ENCODE data around the gene TMEM208.

Gene TMEM208

DNA sequence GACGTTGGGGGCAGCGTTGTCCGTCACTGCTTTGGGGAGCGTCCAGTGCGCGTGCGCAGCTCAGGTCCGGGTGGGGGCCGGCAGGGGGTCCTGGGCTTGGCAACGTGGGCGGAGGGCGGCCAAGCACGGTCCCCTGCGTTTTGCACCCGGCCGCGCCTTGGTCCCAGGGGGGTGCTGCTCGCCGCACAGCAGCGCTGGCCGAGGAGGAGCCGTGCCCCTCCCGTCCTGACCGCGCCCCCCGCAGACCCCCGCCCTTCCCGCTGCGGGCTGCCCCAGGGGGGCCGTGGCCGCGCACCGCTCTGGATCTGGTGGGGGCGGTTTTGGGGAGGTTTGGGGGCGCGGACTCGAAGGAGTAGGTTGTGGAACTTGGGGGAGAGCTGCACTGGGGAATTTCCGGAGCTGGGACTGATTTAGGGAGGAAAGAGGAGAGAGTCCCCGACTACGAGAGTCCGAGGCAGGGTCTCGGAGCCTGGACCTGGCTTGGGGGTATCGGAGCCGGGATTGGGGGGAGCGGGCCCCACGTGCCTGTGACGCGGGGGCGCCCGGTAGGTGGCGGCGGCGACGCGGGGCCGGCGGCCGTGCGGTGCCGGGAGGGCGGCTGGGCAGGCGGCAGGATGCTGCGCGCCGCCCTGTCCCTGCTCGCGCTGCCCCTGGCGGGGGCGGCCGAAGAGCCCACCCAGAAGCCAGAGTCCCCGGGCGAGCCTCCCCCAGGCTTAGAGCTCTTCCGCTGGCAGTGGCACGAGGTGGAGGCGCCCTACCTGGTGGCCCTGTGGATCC, 21.7 kb downstream of the TMEM208 start, which contains the start of gene SLC9A5:
Gene SLC9A5, plus strand, starts transcription at position 579 of the 777 bp plus-strand sequence. Its CDS starts 36 bp downstream, at position 615.
- no peak for TF ChIP-seq POLR2AphosphoS5 (IDR thresholded peaks at IDR 0.05; ENCODE audit: low read depth, low read length)
- TF ChIP-seq, protein P1, sequence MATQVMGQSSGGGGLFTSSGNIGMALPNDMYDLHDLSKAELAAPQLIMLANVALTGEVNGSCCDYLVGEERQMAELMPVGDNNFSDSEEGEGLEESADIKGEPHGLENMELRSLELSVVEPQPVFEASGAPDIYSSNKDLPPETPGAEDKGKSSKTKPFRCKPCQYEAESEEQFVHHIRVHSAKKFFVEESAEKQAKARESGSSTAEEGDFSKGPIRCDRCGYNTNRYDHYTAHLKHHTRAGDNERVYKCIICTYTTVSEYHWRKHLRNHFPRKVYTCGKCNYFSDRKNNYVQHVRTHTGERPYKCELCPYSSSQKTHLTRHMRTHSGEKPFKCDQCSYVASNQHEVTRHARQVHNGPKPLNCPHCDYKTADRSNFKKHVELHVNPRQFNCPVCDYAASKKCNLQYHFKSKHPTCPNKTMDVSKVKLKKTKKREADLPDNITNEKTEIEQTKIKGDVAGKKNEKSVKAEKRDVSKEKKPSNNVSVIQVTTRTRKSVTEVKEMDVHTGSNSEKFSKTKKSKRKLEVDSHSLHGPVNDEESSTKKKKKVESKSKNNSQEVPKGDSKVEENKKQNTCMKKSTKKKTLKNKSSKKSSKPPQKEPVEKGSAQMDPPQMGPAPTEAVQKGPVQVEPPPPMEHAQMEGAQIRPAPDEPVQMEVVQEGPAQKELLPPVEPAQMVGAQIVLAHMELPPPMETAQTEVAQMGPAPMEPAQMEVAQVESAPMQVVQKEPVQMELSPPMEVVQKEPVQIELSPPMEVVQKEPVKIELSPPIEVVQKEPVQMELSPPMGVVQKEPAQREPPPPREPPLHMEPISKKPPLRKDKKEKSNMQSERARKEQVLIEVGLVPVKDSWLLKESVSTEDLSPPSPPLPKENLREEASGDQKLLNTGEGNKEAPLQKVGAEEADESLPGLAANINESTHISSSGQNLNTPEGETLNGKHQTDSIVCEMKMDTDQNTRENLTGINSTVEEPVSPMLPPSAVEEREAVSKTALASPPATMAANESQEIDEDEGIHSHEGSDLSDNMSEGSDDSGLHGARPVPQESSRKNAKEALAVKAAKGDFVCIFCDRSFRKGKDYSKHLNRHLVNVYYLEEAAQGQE (IDR thresholded peaks at IDR 0.05; ENCODE audit: insufficient read depth in 1 of 2, low read depth in 2 of 2, low read length in 2 of 2), result no peak
- no peak for TF ChIP-seq FOXP2 (optimal IDR thresholded peaks at IDR 0.05; ENCODE audit: borderline replicate concordance, extremely low read depth, extremely low read length, insufficient read depth)
- TF ChIP-seq SIN3A (IDR thresholded peaks at IDR 0.05; ENCODE audit: borderline replicate concordance, insufficient read depth, low read length), result no peak
- TF ChIP-seq TAF1 (IDR thresholded peaks at IDR 0.05; ENCODE audit: borderline replicate concordance, insufficient read depth, low read length), result no peak

- TF ChIP-seq SIN3A (IDR thresholded peaks at IDR 0.05; ENCODE audit: borderline replicate concordance, insufficient read depth, low read length), result no peak
- TF ChIP-seq, protein P1 (IDR thresholded peaks at IDR 0.05; ENCODE audit: insufficient read depth in 1 of 2, low read depth in 2 of 2, low read length in 2 of 2), result no peak
- TF ChIP-seq TAF1 (IDR thresholded peaks at IDR 0.05; ENCODE audit: borderline replicate concordance, insufficient read depth, low read length), result no peak
- no peak for TF ChIP-seq POLR2AphosphoS5 (IDR thresholded peaks at IDR 0.05; ENCODE audit: low read depth, low read length)
- TF ChIP-seq FOXP2 (optimal IDR thresholded peaks at IDR 0.05; ENCODE audit: borderline replicate concordance, extremely low read depth, extremely low read length, insufficient read depth), result no peak
These were observed 22.5 kb downstream of the TMEM208 start for GRCh38 chr16:67249178-67250044.

DNA sequence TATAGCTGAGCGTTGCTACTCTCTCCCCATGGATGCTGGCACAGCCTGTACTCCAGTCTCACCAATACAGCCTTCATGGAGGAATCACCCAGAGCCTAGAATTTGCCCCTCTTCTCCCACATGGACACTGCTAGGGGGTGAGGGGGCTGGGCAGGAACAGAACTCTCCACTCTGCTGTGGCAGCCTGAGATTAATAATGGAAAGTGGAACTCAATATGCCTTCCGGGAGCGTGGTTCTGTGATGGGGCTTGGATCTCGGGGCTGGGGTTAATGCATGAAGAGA, 23.1 kb downstream of the TMEM208 start:
- TF ChIP-seq, protein P1 (IDR thresholded peaks at IDR 0.05; ENCODE audit: insufficient read depth in 1 of 2, low read depth in 2 of 2, low read length in 2 of 2), result no peak
- TF ChIP-seq SIN3A (IDR thresholded peaks at IDR 0.05; ENCODE audit: borderline replicate concordance, insufficient read depth, low read length), result no peak
- TF ChIP-seq POLR2AphosphoS5 (IDR thresholded peaks at IDR 0.05; ENCODE audit: low read depth, low read length), result no peak
- no peak for TF ChIP-seq FOXP2 (optimal IDR thresholded peaks at IDR 0.05; ENCODE audit: borderline replicate concordance, extremely low read depth, extremely low read length, insufficient read depth)
- no peak for TF ChIP-seq TAF1 (IDR thresholded peaks at IDR 0.05; ENCODE audit: borderline replicate concordance, insufficient read depth, low read length)

DNA sequence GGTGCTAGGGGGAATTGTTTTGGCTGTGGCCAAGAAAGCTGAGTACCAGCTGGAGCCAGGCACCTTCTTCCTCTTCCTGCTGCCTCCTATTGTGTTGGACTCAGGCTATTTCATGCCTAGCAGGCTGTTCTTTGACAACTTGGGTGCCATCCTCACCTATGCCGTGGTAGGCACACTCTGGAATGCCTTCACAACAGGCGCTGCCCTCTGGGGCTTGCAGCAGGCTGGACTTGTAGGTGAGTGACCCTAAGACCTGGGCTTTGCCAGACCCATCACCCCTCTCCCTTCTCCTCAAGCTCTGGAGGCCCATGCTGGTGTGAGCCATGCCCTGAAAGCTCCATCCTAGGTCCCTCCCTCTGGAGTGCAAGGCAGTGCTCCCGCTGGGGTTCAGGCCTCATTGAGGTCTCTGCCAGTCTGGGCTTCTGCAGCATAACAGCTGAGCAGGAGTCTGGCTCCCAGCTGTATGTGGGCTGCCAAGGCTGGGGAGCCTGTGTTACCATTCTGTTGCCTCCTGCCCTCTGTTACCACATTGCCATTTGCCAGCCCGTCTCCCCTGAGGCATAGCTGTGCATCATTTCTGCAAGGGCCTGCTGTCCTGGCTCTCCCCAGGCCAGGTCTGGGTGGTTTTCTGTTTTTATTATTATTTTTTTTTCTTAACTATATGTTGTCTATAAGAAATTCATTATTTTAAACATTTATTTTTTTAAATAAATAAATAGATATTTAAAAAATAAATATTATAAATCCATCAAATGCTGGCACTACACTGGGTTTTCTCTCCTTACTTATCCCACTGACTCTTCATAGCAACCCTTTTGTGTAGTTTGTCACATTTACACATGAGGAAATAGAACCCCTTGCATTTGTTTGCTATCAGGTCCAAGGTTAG, 25.9 kb downstream of the TMEM208 start:
- TF ChIP-seq, protein P1 (IDR thresholded peaks at IDR 0.05; ENCODE audit: insufficient read depth in 1 of 2, low read depth in 2 of 2, low read length in 2 of 2), result no peak
- no peak for TF ChIP-seq POLR2AphosphoS5 (IDR thresholded peaks at IDR 0.05; ENCODE audit: low read depth, low read length)
- no peak for TF ChIP-seq SIN3A (IDR thresholded peaks at IDR 0.05; ENCODE audit: borderline replicate concordance, insufficient read depth, low read length)
- no peak for TF ChIP-seq FOXP2 (optimal IDR thresholded peaks at IDR 0.05; ENCODE audit: borderline replicate concordance, extremely low read depth, extremely low read length, insufficient read depth)
- no peak for TF ChIP-seq TAF1 (IDR thresholded peaks at IDR 0.05; ENCODE audit: borderline replicate concordance, insufficient read depth, low read length)

All from PFSK-1 (cell line).